C4-2B (cell line): ENCODE measurements around the gene OSBP2.

Source experiments
- ZFX ChIP-seq: fragments of 450-650 bp; IDR thresholded peaks from 2 replicates; pipeline ENCODE4 v1.6.1; 2017
- TF ChIP-seq, protein P1 (sequence below): fragments of 450-650 bp; conservative IDR thresholded peaks from 2 replicates; pipeline ENCODE4 v1.5.1; 2017; ENCODE audit warnings: mild to moderate bottlenecking

DNA sequence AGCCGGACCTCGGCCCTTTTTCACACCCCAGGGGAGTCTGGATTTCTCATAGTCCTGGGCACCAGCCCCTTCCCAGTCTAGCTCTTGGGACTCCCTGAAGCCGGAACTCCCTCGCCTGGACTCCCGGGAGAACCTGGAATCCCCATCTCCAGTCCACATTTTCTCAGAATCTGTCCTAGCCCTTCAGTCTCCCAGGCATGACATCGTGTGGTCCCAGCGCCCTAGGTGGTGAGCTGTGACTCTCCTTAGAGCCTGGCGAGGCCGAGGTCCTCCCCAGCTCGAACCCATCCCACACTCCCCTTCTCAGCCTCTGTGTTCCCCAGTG lies 26.3 kb upstream of the OSBP2 start:
- TF ChIP-seq, protein P1, sequence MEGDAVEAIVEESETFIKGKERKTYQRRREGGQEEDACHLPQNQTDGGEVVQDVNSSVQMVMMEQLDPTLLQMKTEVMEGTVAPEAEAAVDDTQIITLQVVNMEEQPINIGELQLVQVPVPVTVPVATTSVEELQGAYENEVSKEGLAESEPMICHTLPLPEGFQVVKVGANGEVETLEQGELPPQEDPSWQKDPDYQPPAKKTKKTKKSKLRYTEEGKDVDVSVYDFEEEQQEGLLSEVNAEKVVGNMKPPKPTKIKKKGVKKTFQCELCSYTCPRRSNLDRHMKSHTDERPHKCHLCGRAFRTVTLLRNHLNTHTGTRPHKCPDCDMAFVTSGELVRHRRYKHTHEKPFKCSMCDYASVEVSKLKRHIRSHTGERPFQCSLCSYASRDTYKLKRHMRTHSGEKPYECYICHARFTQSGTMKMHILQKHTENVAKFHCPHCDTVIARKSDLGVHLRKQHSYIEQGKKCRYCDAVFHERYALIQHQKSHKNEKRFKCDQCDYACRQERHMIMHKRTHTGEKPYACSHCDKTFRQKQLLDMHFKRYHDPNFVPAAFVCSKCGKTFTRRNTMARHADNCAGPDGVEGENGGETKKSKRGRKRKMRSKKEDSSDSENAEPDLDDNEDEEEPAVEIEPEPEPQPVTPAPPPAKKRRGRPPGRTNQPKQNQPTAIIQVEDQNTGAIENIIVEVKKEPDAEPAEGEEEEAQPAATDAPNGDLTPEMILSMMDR: no peak
- TF ChIP-seq ZFX: no peak
